H1 (cell line): Measurements from ENCODE around the gene UBE2J1. TPM values are rescaled to one million over a fixed set of nuclear protein-coding genes. Genes with fewer than 3 reads are reported as not detected.

Experiments used
- CTCF ChIA-PET: fragments of 300-600 bp; sonication (Branson Sonifier 250); formaldehyde crosslinking; loops from one replicate; lab custom pipeline; 2021; ENCODE audit not compliant: partially characterized antibody; lab: Charles Lee
- POLR2A ChIA-PET: fragments of 300-600 bp; sonication (Branson Sonifier 250); formaldehyde crosslinking; loops from one replicate; lab custom pipeline; 2021; ENCODE audit warnings: inconsistent platforms; ENCODE audit not compliant: partially characterized antibody; lab: Charles Lee
- DNase-seq, 2 experiments: peaks; one replicate each; pipeline versions ENCODE4 v3.0.0 to v3.0.0-alpha.2; 2010 to 2022; ENCODE audit warnings: low spot score in 2 of 2, low read depth in 1 of 2, mixed read lengths in 1 of 2
- FAIRE-seq: peaks from 2 replicates; lab custom pipeline; 2011; peaks lifted over from hg19 to GRCh38; lab: Jason Lieb, UNC
- H2AFZ ChIP-seq: 2 replicates; pipeline ENCODE4 v1.8.1; 2012; ENCODE audit warnings: low read length, inconsistent platforms
- H2AK5ac ChIP-seq: 2 replicates; pipeline ENCODE4 v1.6.1; 2013; ENCODE audit warnings: low read depth, low read length
- H2BK120ac ChIP-seq: replicated peaks from 2 replicates; pipeline ENCODE3; 2013; ENCODE audit warnings: low read depth, low read length, inconsistent platforms
- H2BK12ac ChIP-seq: 2 replicates; pipeline ENCODE4 v1.6.1; 2013; ENCODE audit warnings: low read depth, low read length
- H2BK15ac ChIP-seq: 2 replicates; pipeline ENCODE4 v1.6.1; 2013; ENCODE audit warnings: low read length
- H2BK20ac ChIP-seq: 2 replicates; pipeline ENCODE4 v1.6.1; 2013; ENCODE audit warnings: low read length
- H2BK5ac ChIP-seq: 2 replicates; pipeline ENCODE4 v1.6.1; 2013; ENCODE audit warnings: low read depth, low read length
- H3K14ac ChIP-seq: 2 replicates; pipeline ENCODE4 v1.6.1; 2013; ENCODE audit warnings: inconsistent platforms; ENCODE audit not compliant: insufficient read length
- H3K18ac ChIP-seq: 2 replicates; pipeline ENCODE4 v1.6.1; 2013; ENCODE audit warnings: low read length; ENCODE audit errors: extremely low read depth
- H3K23ac ChIP-seq: 2 replicates; pipeline ENCODE4 v1.6.1; 2013; ENCODE audit warnings: inconsistent platforms; ENCODE audit not compliant: insufficient read length
- H3K23me2 ChIP-seq: 2 replicates; pipeline ENCODE4 v1.6.1; 2013; ENCODE audit warnings: low read depth, low read length
- H3K27ac ChIP-seq: 2 replicates; pipeline ENCODE4 v1.6.1; 2011; ENCODE audit warnings: low read depth, low read length, inconsistent platforms
- H3K27me3 ChIP-seq, 4 experiments: replicated peaks in 1 of 4; 1 replicate in 1 of 4; 2 replicates in 3 of 4; pipeline versions ENCODE4 v1.6.1 to v1.8.1; 2011 to 2013; ENCODE audit warnings: low read length in 3 of 4, mild to moderate bottlenecking in 3 of 4, inconsistent platforms in 2 of 4, mixed read lengths in 2 of 4, moderate library complexity in 1 of 4; ENCODE audit not compliant: control insufficient read depth in 3 of 4, insufficient read depth in 3 of 4; ENCODE audit errors: extremely low read depth in 1 of 4
- H3K36me3 ChIP-seq, 4 experiments: 2 replicates each; pipeline versions ENCODE4 v1.6.1 to v1.8.1; 2011 to 2013; ENCODE audit warnings: mild to moderate bottlenecking in 4 of 4, low read length in 3 of 4, moderate library complexity in 2 of 4, control low read depth in 1 of 4, inconsistent platforms in 1 of 4; ENCODE audit not compliant: insufficient read depth in 4 of 4, control insufficient read depth in 2 of 4
- H3K4ac ChIP-seq: replicated peaks from 2 replicates; pipeline ENCODE3; 2013; ENCODE audit warnings: low read length, low read depth, mixed read lengths, inconsistent platforms; ENCODE audit not compliant: insufficient read length
- H3K4me1 ChIP-seq, 4 experiments: replicated peaks in 1 of 4; 1 replicate in 1 of 4; 2 replicates in 3 of 4; pipeline versions ENCODE4 v1.6.1 to v1.8.1; 2011 to 2013; ENCODE audit warnings: low read length in 3 of 4, inconsistent platforms in 2 of 4, mixed read lengths in 1 of 4; ENCODE audit not compliant: insufficient read depth in 4 of 4, control insufficient read depth in 3 of 4
- H3K4me2 ChIP-seq, 2 experiments: 2 replicates each; pipeline versions ENCODE4 v1.6.1 to v1.8.1; 2011 to 2013; ENCODE audit warnings: low read depth in 2 of 2, low read length in 2 of 2, control low read depth in 1 of 2, inconsistent platforms in 1 of 2, mild to moderate bottlenecking in 1 of 2; ENCODE audit not compliant: insufficient read depth in 1 of 2
- H3K4me3 ChIP-seq, 4 experiments: fragments of 200-600, 300-600 bp in 1 of 4; sonication (generic), shearing (Covaris generic), sonication (Bioruptor Twin) in 1 of 4; 2 replicates each; pipeline versions ENCODE4 v1.5.1 to v1.8.1; 2011 to 2016; ENCODE audit warnings: low read length in 4 of 4, low read depth in 3 of 4, control low read depth in 2 of 4, inconsistent platforms in 2 of 4, mild to moderate bottlenecking in 2 of 4, mixed read lengths in 1 of 4, moderate library complexity in 1 of 4; ENCODE audit not compliant: insufficient read depth in 2 of 4; ENCODE audit errors: extremely low read depth in 1 of 4
- H3K56ac ChIP-seq: replicated peaks from 2 replicates; pipeline ENCODE3; 2013; ENCODE audit warnings: low read depth, mild to moderate bottlenecking, mixed read lengths, low read length, inconsistent platforms; ENCODE audit not compliant: insufficient read length
- H3K79me1 ChIP-seq: 2 replicates; pipeline ENCODE4 v1.6.1; 2013; ENCODE audit warnings: low read depth, low read length, control low read depth
- H3K79me2 ChIP-seq, 2 experiments: 2 replicates each; pipeline versions ENCODE4 v1.6.1 to v1.8.1; 2012 to 2013; ENCODE audit warnings: low read length in 2 of 2, mild to moderate bottlenecking in 2 of 2, inconsistent platforms in 1 of 2; ENCODE audit not compliant: insufficient read depth in 2 of 2, control insufficient read depth in 1 of 2
- H3K9ac ChIP-seq, 4 experiments: replicated peaks in 1 of 4; 1 replicate in 1 of 4; 2 replicates in 3 of 4; pipeline versions ENCODE4 v1.6.1 to v1.8.1; 2011 to 2013; ENCODE audit warnings: low read depth in 3 of 4, low read length in 3 of 4, control low read depth in 2 of 4, mild to moderate bottlenecking in 2 of 4, moderate library complexity in 2 of 4, inconsistent platforms in 1 of 4; ENCODE audit errors: extremely low read depth in 1 of 4
- H3K9me3 ChIP-seq, 2 experiments: 2 replicates each; pipeline versions ENCODE4 v1.6.1 to v1.8.1; 2012 to 2013; ENCODE audit warnings: mild to moderate bottlenecking in 2 of 2, moderate library complexity in 2 of 2, control low read depth in 1 of 2, inconsistent platforms in 1 of 2, low read depth in 1 of 2, low read length in 1 of 2, mixed read lengths in 1 of 2; ENCODE audit not compliant: insufficient read depth in 2 of 2
- H4K20me1 ChIP-seq, 2 experiments: replicated peaks in 1 of 2; 2 replicates each; pipeline versions ENCODE3 to v1.8.1; 2011 to 2013; ENCODE audit warnings: inconsistent platforms in 2 of 2, low read length in 2 of 2, mild to moderate bottlenecking in 1 of 2; ENCODE audit not compliant: insufficient read depth in 2 of 2, control insufficient read depth in 1 of 2
- H4K5ac ChIP-seq: 2 replicates; pipeline ENCODE4 v1.6.1; 2013; ENCODE audit warnings: low read length, low read depth, mixed read lengths, inconsistent platforms; ENCODE audit not compliant: insufficient read length
- H4K8ac ChIP-seq: 2 replicates; pipeline ENCODE4 v1.8.0; 2013; ENCODE audit warnings: mild to moderate bottlenecking, moderate library complexity, low read length, inconsistent platforms; ENCODE audit not compliant: insufficient read depth; ENCODE audit errors: extremely low read depth
- H4K91ac ChIP-seq: replicated peaks from 2 replicates; pipeline ENCODE3; 2013; ENCODE audit warnings: low read length, mixed read lengths, inconsistent platforms; ENCODE audit not compliant: insufficient read length
- JUND ChIP-seq: IDR thresholded peaks from 2 replicates; pipeline ENCODE4 v1.6.1; 2011; ENCODE audit warnings: mild to moderate bottlenecking, improper control_type of control experiment, low read length
- MAFK ChIP-seq: IDR thresholded peaks from 2 replicates; pipeline ENCODE4 v1.6.1; 2012; ENCODE audit warnings: low read depth, mild to moderate bottlenecking, improper control_type of control experiment, low read length
- TEAD4 ChIP-seq: IDR thresholded peaks from 2 replicates; pipeline ENCODE4 v1.6.1; 2012; ENCODE audit warnings: low read depth, low read length, inconsistent platforms, mixed read lengths
- WGBS, 2 experiments: shearing (Covaris generic) in 1 of 2; methylation state at CpG; one replicate each; pipeline versions ENCODE4 v1.1.6 to v1.1.7; 2013 to 2015; ENCODE audit warnings: low lambda C conversion rate in 2 of 2, mixed read lengths in 2 of 2, inconsistent platforms in 1 of 2, low coverage in 1 of 2, missing lambda C conversion rate in 1 of 2; ENCODE audit not compliant: insufficient replicate concordance in 2 of 2, insufficient coverage in 1 of 2, insufficient read length in 1 of 2; ENCODE audit errors: extremely low coverage in 1 of 2, missing lambda C conversion rate in 1 of 2; 5-methylcytosine and 5-hydroxymethylcytosine counted together
- polyA plus RNA-seq, 7 experiments: library from polyadenylated mRNA; depleted of rRNA in 3 of 7; stranded (reverse) in 5 of 7; unstranded in 2 of 7; fragments of >200 nt in 5 of 7; fragments of 200-250 nt in 2 of 7; gene quantifications; 1 replicate in 5 of 7; 2 replicates in 1 of 7; 4 replicates in 1 of 7; pipeline versions ENCODE4 v1.2.1 to v1.2.3, GENCODE V29; 2011 to 2013; ENCODE audit warnings: missing spikeins in 2 of 7, mixed read lengths in 2 of 7
- total RNA-seq: library from RNA; stranded (reverse); fragmentation: NEBNext Ultra II Directional; extraction: Animal tissue kit (Norgen Biotek cat#: 25700); gene quantifications from 2 replicates; pipeline ENCODE4 v1.2.1, GENCODE V29; 2021

Gene UBE2J1
- total and polyA plus RNA-seq, 2 of the 8 experiments (the other 6 are each of a cell fraction or from before 2014, with no cell fraction given): 8.5 to 15.2 TPM

- TF ChIP-seq JUND (0 out of 2 replicates have a peak, but pooled peaks have one; percentile 37), MAFK (0 out of 2 replicates have a peak, but pooled peaks have one; percentile 4), TEAD4 (no peak)
- no peak overlapping the region for H2BK20ac ChIP-seq
- no peak overlapping the region for H3K56ac ChIP-seq
- no peak overlapping the region for H3K4me2 ChIP-seq
- H3K79me1 ChIP-seq: no peaks in the 10 kb centered on the region
- H4K20me1 ChIP-seq: no peaks in the 10 kb centered on the region
- no peaks in the 10 kb centered on the region for H3K79me2 ChIP-seq
- peaks cover 0 to 4% (median 0%) of the 10 kb centered on the region in 4 experiments; a peak in 1 of 8 replicates for H3K36me3 ChIP-seq
- H3K23me2 ChIP-seq: no peaks in the 10 kb centered on the region
- H2BK12ac ChIP-seq: no peak overlapping the region
- H2BK5ac ChIP-seq: 0 out of 2 replicates have a peak overlapping the region, but pooled peaks have one; percentile 55
- no peak overlapping the region for H3K18ac ChIP-seq
- no peak overlapping the region for H3K23ac ChIP-seq
- peaks cover 0 to 3% (median 1%) of the 10 kb centered on the region in 4 experiments; a peak in 1 of 7 replicates for H3K4me1 ChIP-seq
- no peak overlapping the region for H4K8ac ChIP-seq
- H3K9me3 ChIP-seq: no peaks in the 10 kb centered on the region
- 86% methylated on average over 5 of the region's 5 CpGs; no CpG with 5 or more reads in 1 of the 2 experiments for WGBS, 2 experiments
- H4K91ac ChIP-seq: no peak overlapping the region
- H4K5ac ChIP-seq: no peak overlapping the region
- no peaks in the 10 kb centered on the region for H3K27me3 ChIP-seq
- H3K9ac ChIP-seq: peak overlapping the region in 1 of 4 experiments; percentile 47; a peak in 1 of 7 replicates
- H3K14ac ChIP-seq: no peak overlapping the region
- H3K27ac ChIP-seq: no peak overlapping the region
- no peak overlapping the region for H3K4me3 ChIP-seq
- POLR2A ChIA-PET: interaction anchor here (0.6 kb wide), 1 partner anchor 517 kb away, joined by 3 read pairs; no protein-coding TSS in a partner anchor
- no peak overlapping the region for H2BK15ac ChIP-seq
- FAIRE-seq (no peak), DNase-seq (peak in 1 of 2 experiments; percentile 37)
- H2AK5ac ChIP-seq: no peak overlapping the region; the same call in 1 of the 2 replicates
- CTCF ChIA-PET: interaction anchor here (1.2 to 1.9 kb wide), 3 partner anchors 9 to 224 kb away, joined by 3 to 14 read pairs (median 12); no protein-coding TSS in a partner anchor
- no peak overlapping the region for H2BK120ac ChIP-seq
- H2AFZ ChIP-seq: no peak overlapping the region
- H3K4ac ChIP-seq: no peak overlapping the region
These were observed 32.7 kb upstream of the UBE2J1 start for GRCh38 chr6:89385156-89385667.
